NCI-H2029 (cell line): ENCODE measurements around the gene TOMM20.
"Not testable (repeated sequence)": the region's sequence is repeated elsewhere in the genome, so short reads cannot be mapped to it uniquely, and the experiment has no call there.

Source experiments
- DNase-seq: peaks from one replicate; lab custom pipeline; 2025; lab: John Stamatoyannopoulos, UW

Gene TOMM20

GRCh38 chr1:235128456-235129328 lies at the start of gene TOMM20:
Gene TOMM20, minus strand, starts transcription at chr1:235128837. Its CDS starts 122 bp downstream, at chr1:235128715.
- DNase-seq = peak; percentile 92

- DNase-seq = no peak
Measured at GRCh38 chr1:235176486-235176885, 47.8 kb upstream of the TOMM20 start.

GRCh38 chr1:235169986-235170385 lies 41.3 kb upstream of the TOMM20 start:
- no peak for DNase-seq

- no peak for DNase-seq
Measured at GRCh38 chr1:235168375-235168774, 39.7 kb upstream of the TOMM20 start.

GRCh38 chr1:235161685-235162327 lies 33.2 kb upstream of the TOMM20 start:
- no peak for DNase-seq

GRCh38 chr1:235160957-235161684 lies 32.5 kb upstream of the TOMM20 start, which contains the start of gene RBM34:
Gene RBM34, minus strand, starts transcription at chr1:235161250. Its CDS starts 24 bp downstream, at chr1:235161226.
- peak; percentile 68 for DNase-seq

- no peak for DNase-seq
Measured at GRCh38 chr1:235160383-235160956, 31.8 kb upstream of the TOMM20 start.

- DNase-seq = not testable (repeated sequence)
Measured at GRCh38 chr1:235159930-235160329, 31.3 kb upstream of the TOMM20 start.

- not testable (repeated sequence) for DNase-seq
Measured at GRCh38 chr1:235159284-235159683, 30.6 kb upstream of the TOMM20 start.

GRCh38 chr1:235158680-235159079 lies 30.0 kb upstream of the TOMM20 start:
- DNase-seq = no peak

GRCh38 chr1:235157150-235157549 lies 28.5 kb upstream of the TOMM20 start:
- no peak for DNase-seq

GRCh38 chr1:235156740-235157139 lies 28.1 kb upstream of the TOMM20 start:
- DNase-seq = no peak

GRCh38 chr1:235156265-235156664 lies 27.6 kb upstream of the TOMM20 start:
- no peak for DNase-seq

GRCh38 chr1:235152235-235152634 lies 23.6 kb upstream of the TOMM20 start:
- DNase-seq = no peak

- DNase-seq = no peak
Measured at GRCh38 chr1:235151033-235151432, 22.4 kb upstream of the TOMM20 start.

- DNase-seq = no peak
Measured at GRCh38 chr1:235149824-235150223, 21.2 kb upstream of the TOMM20 start.

- DNase-seq = no peak
Measured at GRCh38 chr1:235147269-235147668, 18.6 kb upstream of the TOMM20 start.

- no peak for DNase-seq
Measured at GRCh38 chr1:235145639-235146038, 17.0 kb upstream of the TOMM20 start.

GRCh38 chr1:235142991-235143390 lies 14.4 kb upstream of the TOMM20 start:
- no peak for DNase-seq

- no peak for DNase-seq
Measured at GRCh38 chr1:235139315-235139714, 10.7 kb upstream of the TOMM20 start.

- no peak for DNase-seq
Measured at GRCh38 chr1:235138821-235139220, 10.2 kb upstream of the TOMM20 start.

- DNase-seq = peak; percentile 23
Measured at GRCh38 chr1:235136111-235136510, 7.5 kb upstream of the TOMM20 start.
